ENCODE results near the gene KDM2A.

- no peak for TF ChIP-seq PATZ1 (CRISPR knock-in tag; IDR thresholded peaks at IDR 0.05; ENCODE audit: borderline replicate concordance)
- TF ChIP-seq OSR1 (CRISPR knock-in tag; IDR thresholded peaks at IDR 0.05) = no peak
- TF ChIP-seq GLIS3 (CRISPR knock-in tag; IDR thresholded peaks at IDR 0.05) = no peak
- TF ChIP-seq TCF4 (CRISPR knock-in tag; IDR thresholded peaks at IDR 0.05; ENCODE audit: borderline replicate concordance) = no peak
- no peak for TF ChIP-seq ZNF565 (CRISPR knock-in tag; conservative IDR thresholded peaks at IDR 0.05; ENCODE audit: low read depth)
- TF ChIP-seq ZFP30 (CRISPR knock-in tag; IDR thresholded peaks at IDR 0.05) = no peak
- TF ChIP-seq TSHZ2 (CRISPR knock-in tag; IDR thresholded peaks at IDR 0.05) = no peak
Measured at GRCh38 chr11:67076202-67076601, 42.9 kb upstream of the KDM2A start.

All from SK-N-SH treated with all-trans-retinoic acid at 6 μM for 48 hours (cell line).